H1 (cell line): ENCODE measurements around the gene TBC1D16. TPM values are rescaled to one million over a fixed set of nuclear protein-coding genes. Genes with fewer than 3 reads are reported as not detected.

Source experiments
- CTCF ChIA-PET: fragments of 300-600 bp; sonication (Branson Sonifier 250); formaldehyde crosslinking; loops from one replicate; lab custom pipeline; 2021; ENCODE audit not compliant: partially characterized antibody; lab: Charles Lee
- POLR2A ChIA-PET: fragments of 300-600 bp; sonication (Branson Sonifier 250); formaldehyde crosslinking; loops from one replicate; lab custom pipeline; 2021; ENCODE audit warnings: inconsistent platforms; ENCODE audit not compliant: partially characterized antibody; lab: Charles Lee
- DNase-seq, 2 experiments: peaks; one replicate each; pipeline versions ENCODE4 v3.0.0 to v3.0.0-alpha.2; 2010 to 2022; ENCODE audit warnings: low spot score in 2 of 2, low read depth in 1 of 2, mixed read lengths in 1 of 2
- FAIRE-seq: peaks from 2 replicates; lab custom pipeline; 2011; peaks lifted over from hg19 to GRCh38; lab: Jason Lieb, UNC
- H2AFZ ChIP-seq: 2 replicates; pipeline ENCODE4 v1.8.1; 2012; ENCODE audit warnings: low read length, inconsistent platforms
- H2AK5ac ChIP-seq: 2 replicates; pipeline ENCODE4 v1.6.1; 2013; ENCODE audit warnings: low read depth, low read length
- H2BK120ac ChIP-seq: replicated peaks from 2 replicates; pipeline ENCODE3; 2013; ENCODE audit warnings: low read depth, low read length, inconsistent platforms
- H2BK12ac ChIP-seq: 2 replicates; pipeline ENCODE4 v1.6.1; 2013; ENCODE audit warnings: low read depth, low read length
- H2BK15ac ChIP-seq: 2 replicates; pipeline ENCODE4 v1.6.1; 2013; ENCODE audit warnings: low read length
- H2BK20ac ChIP-seq: 2 replicates; pipeline ENCODE4 v1.6.1; 2013; ENCODE audit warnings: low read length
- H2BK5ac ChIP-seq: 2 replicates; pipeline ENCODE4 v1.6.1; 2013; ENCODE audit warnings: low read depth, low read length
- H3K14ac ChIP-seq: 2 replicates; pipeline ENCODE4 v1.6.1; 2013; ENCODE audit warnings: inconsistent platforms; ENCODE audit not compliant: insufficient read length
- H3K18ac ChIP-seq: 2 replicates; pipeline ENCODE4 v1.6.1; 2013; ENCODE audit warnings: low read length; ENCODE audit errors: extremely low read depth
- H3K23ac ChIP-seq: 2 replicates; pipeline ENCODE4 v1.6.1; 2013; ENCODE audit warnings: inconsistent platforms; ENCODE audit not compliant: insufficient read length
- H3K23me2 ChIP-seq: 2 replicates; pipeline ENCODE4 v1.6.1; 2013; ENCODE audit warnings: low read depth, low read length
- H3K27ac ChIP-seq: 2 replicates; pipeline ENCODE4 v1.6.1; 2011; ENCODE audit warnings: low read depth, low read length, inconsistent platforms
- H3K27me3 ChIP-seq, 4 experiments: replicated peaks in 1 of 4; 1 replicate in 1 of 4; 2 replicates in 3 of 4; pipeline versions ENCODE4 v1.6.1 to v1.8.1; 2011 to 2013; ENCODE audit warnings: low read length in 3 of 4, mild to moderate bottlenecking in 3 of 4, inconsistent platforms in 2 of 4, mixed read lengths in 2 of 4, moderate library complexity in 1 of 4; ENCODE audit not compliant: control insufficient read depth in 3 of 4, insufficient read depth in 3 of 4; ENCODE audit errors: extremely low read depth in 1 of 4
- H3K36me3 ChIP-seq, 4 experiments: 2 replicates each; pipeline versions ENCODE4 v1.6.1 to v1.8.1; 2011 to 2013; ENCODE audit warnings: mild to moderate bottlenecking in 4 of 4, low read length in 3 of 4, moderate library complexity in 2 of 4, control low read depth in 1 of 4, inconsistent platforms in 1 of 4; ENCODE audit not compliant: insufficient read depth in 4 of 4, control insufficient read depth in 2 of 4
- H3K4ac ChIP-seq: replicated peaks from 2 replicates; pipeline ENCODE3; 2013; ENCODE audit warnings: low read length, low read depth, mixed read lengths, inconsistent platforms; ENCODE audit not compliant: insufficient read length
- H3K4me1 ChIP-seq, 4 experiments: replicated peaks in 1 of 4; 1 replicate in 1 of 4; 2 replicates in 3 of 4; pipeline versions ENCODE4 v1.6.1 to v1.8.1; 2011 to 2013; ENCODE audit warnings: low read length in 3 of 4, inconsistent platforms in 2 of 4, mixed read lengths in 1 of 4; ENCODE audit not compliant: insufficient read depth in 4 of 4, control insufficient read depth in 3 of 4
- H3K4me2 ChIP-seq, 2 experiments: 2 replicates each; pipeline versions ENCODE4 v1.6.1 to v1.8.1; 2011 to 2013; ENCODE audit warnings: low read depth in 2 of 2, low read length in 2 of 2, control low read depth in 1 of 2, inconsistent platforms in 1 of 2, mild to moderate bottlenecking in 1 of 2; ENCODE audit not compliant: insufficient read depth in 1 of 2
- H3K4me3 ChIP-seq, 4 experiments: fragments of 200-600, 300-600 bp in 1 of 4; sonication (generic), shearing (Covaris generic), sonication (Bioruptor Twin) in 1 of 4; 2 replicates each; pipeline versions ENCODE4 v1.5.1 to v1.8.1; 2011 to 2016; ENCODE audit warnings: low read length in 4 of 4, low read depth in 3 of 4, control low read depth in 2 of 4, inconsistent platforms in 2 of 4, mild to moderate bottlenecking in 2 of 4, mixed read lengths in 1 of 4, moderate library complexity in 1 of 4; ENCODE audit not compliant: insufficient read depth in 2 of 4; ENCODE audit errors: extremely low read depth in 1 of 4
- H3K56ac ChIP-seq: replicated peaks from 2 replicates; pipeline ENCODE3; 2013; ENCODE audit warnings: low read depth, mild to moderate bottlenecking, mixed read lengths, low read length, inconsistent platforms; ENCODE audit not compliant: insufficient read length
- H3K79me1 ChIP-seq: 2 replicates; pipeline ENCODE4 v1.6.1; 2013; ENCODE audit warnings: low read depth, low read length, control low read depth
- H3K79me2 ChIP-seq, 2 experiments: 2 replicates each; pipeline versions ENCODE4 v1.6.1 to v1.8.1; 2012 to 2013; ENCODE audit warnings: low read length in 2 of 2, mild to moderate bottlenecking in 2 of 2, inconsistent platforms in 1 of 2; ENCODE audit not compliant: insufficient read depth in 2 of 2, control insufficient read depth in 1 of 2
- H3K9ac ChIP-seq, 4 experiments: replicated peaks in 1 of 4; 1 replicate in 1 of 4; 2 replicates in 3 of 4; pipeline versions ENCODE4 v1.6.1 to v1.8.1; 2011 to 2013; ENCODE audit warnings: low read depth in 3 of 4, low read length in 3 of 4, control low read depth in 2 of 4, mild to moderate bottlenecking in 2 of 4, moderate library complexity in 2 of 4, inconsistent platforms in 1 of 4; ENCODE audit errors: extremely low read depth in 1 of 4
- H3K9me3 ChIP-seq, 2 experiments: 2 replicates each; pipeline versions ENCODE4 v1.6.1 to v1.8.1; 2012 to 2013; ENCODE audit warnings: mild to moderate bottlenecking in 2 of 2, moderate library complexity in 2 of 2, control low read depth in 1 of 2, inconsistent platforms in 1 of 2, low read depth in 1 of 2, low read length in 1 of 2, mixed read lengths in 1 of 2; ENCODE audit not compliant: insufficient read depth in 2 of 2
- H4K20me1 ChIP-seq, 2 experiments: replicated peaks in 1 of 2; 2 replicates each; pipeline versions ENCODE3 to v1.8.1; 2011 to 2013; ENCODE audit warnings: inconsistent platforms in 2 of 2, low read length in 2 of 2, mild to moderate bottlenecking in 1 of 2; ENCODE audit not compliant: insufficient read depth in 2 of 2, control insufficient read depth in 1 of 2
- H4K5ac ChIP-seq: 2 replicates; pipeline ENCODE4 v1.6.1; 2013; ENCODE audit warnings: low read length, low read depth, mixed read lengths, inconsistent platforms; ENCODE audit not compliant: insufficient read length
- H4K8ac ChIP-seq: 2 replicates; pipeline ENCODE4 v1.8.0; 2013; ENCODE audit warnings: mild to moderate bottlenecking, moderate library complexity, low read length, inconsistent platforms; ENCODE audit not compliant: insufficient read depth; ENCODE audit errors: extremely low read depth
- H4K91ac ChIP-seq: replicated peaks from 2 replicates; pipeline ENCODE3; 2013; ENCODE audit warnings: low read length, mixed read lengths, inconsistent platforms; ENCODE audit not compliant: insufficient read length
- ASH2L ChIP-seq: fragments of 200-600, 300-600 bp; sonication (generic); IDR thresholded peaks from one replicate; pipeline ENCODE4 v1.7.1; 2017; ENCODE audit warnings: low read length
- SIN3A ChIP-seq, 2 experiments: IDR thresholded peaks in 1 of 2; conservative IDR thresholded peaks in 1 of 2; 2 replicates each; pipeline ENCODE4 v1.6.1; 2011 to 2012; ENCODE audit warnings: low read length in 2 of 2, improper control_type of control experiment in 1 of 2, low read depth in 1 of 2, mild to moderate bottlenecking in 1 of 2
- WGBS, 2 experiments: shearing (Covaris generic) in 1 of 2; methylation state at CpG; one replicate each; pipeline versions ENCODE4 v1.1.6 to v1.1.7; 2013 to 2015; ENCODE audit warnings: low lambda C conversion rate in 2 of 2, mixed read lengths in 2 of 2, inconsistent platforms in 1 of 2, low coverage in 1 of 2, missing lambda C conversion rate in 1 of 2; ENCODE audit not compliant: insufficient replicate concordance in 2 of 2, insufficient coverage in 1 of 2, insufficient read length in 1 of 2; ENCODE audit errors: extremely low coverage in 1 of 2, missing lambda C conversion rate in 1 of 2; 5-methylcytosine and 5-hydroxymethylcytosine counted together
- polyA plus RNA-seq, 7 experiments: library from polyadenylated mRNA; depleted of rRNA in 3 of 7; stranded (reverse) in 5 of 7; unstranded in 2 of 7; fragments of >200 nt in 5 of 7; fragments of 200-250 nt in 2 of 7; gene quantifications; 1 replicate in 5 of 7; 2 replicates in 1 of 7; 4 replicates in 1 of 7; pipeline versions ENCODE4 v1.2.1 to v1.2.3, GENCODE V29; 2011 to 2013; ENCODE audit warnings: missing spikeins in 2 of 7, mixed read lengths in 2 of 7
- total RNA-seq: library from RNA; stranded (reverse); fragmentation: NEBNext Ultra II Directional; extraction: Animal tissue kit (Norgen Biotek cat#: 25700); gene quantifications from 2 replicates; pipeline ENCODE4 v1.2.1, GENCODE V29; 2021

TBC1D16 gene
- total and polyA plus RNA-seq, 2 of the 8 experiments (the other 6 are each of a cell fraction or from before 2014, with no cell fraction given), result 21.1 to 109 TPM

DNA sequence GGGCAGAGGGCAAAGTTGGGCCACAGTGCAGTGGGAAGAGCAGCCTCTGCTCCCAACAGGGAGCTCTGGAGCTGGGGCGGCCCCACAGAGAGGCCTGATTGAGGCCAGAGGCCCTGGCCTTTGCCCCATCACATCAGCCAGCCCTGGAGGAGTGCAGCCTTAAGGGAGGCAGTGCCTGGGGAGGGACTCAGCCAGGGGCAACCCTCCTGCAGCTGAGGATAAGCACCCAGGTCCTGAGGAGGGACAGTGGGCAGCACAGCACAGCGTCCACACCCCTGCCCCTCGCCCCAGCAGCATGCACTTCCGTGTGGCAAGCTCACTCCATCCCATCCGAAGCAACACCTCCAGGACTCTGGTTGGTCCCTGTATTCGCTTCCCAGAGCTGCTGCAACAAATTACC is 134.5 kb downstream of the TBC1D16 start:
- no peak overlapping the region for H3K14ac ChIP-seq
- peaks cover 0 to 5% (median 0%) of the 10 kb centered on the region in 4 experiments; a peak in 2 of 7 replicates for H3K4me1 ChIP-seq
- TF ChIP-seq SIN3A (conservative IDR thresholded peaks at IDR 0.05 in 1 of 2, IDR thresholded peaks at IDR 0.05 in 1 of 2; ENCODE audit: low read depth in 1 of 2, low read length in 2 of 2) (no peak), ASH2L (no peak)
- TF ChIP-seq, all 59 proteins: peak for 0
- Histone ChIP-seq H3K9ac (no peak overlapping the region), H3K27me3 (no peaks in the 10 kb centered on the region; a peak in 2 of 7 replicates), H4K8ac (no peak overlapping the region), H2BK15ac (no peak overlapping the region), H3K9me3 (no peaks in the 10 kb centered on the region), H2BK20ac (no peak overlapping the region), H4K20me1 (no peaks in the 10 kb centered on the region), H3K27ac (no peak overlapping the region), H4K5ac (no peak overlapping the region), H3K18ac (no peak overlapping the region), H3K79me2 (no peaks in the 10 kb centered on the region), H2AK5ac (no peak overlapping the region), H4K91ac (no peak overlapping the region), H2BK12ac (0 out of 2 replicates have a peak overlapping the region, but pooled peaks have one; percentile 20), H3K23ac (no peak overlapping the region), H3K79me1 (no peaks in the 10 kb centered on the region), H3K4me3 (no peak overlapping the region), H3K36me3 (no peaks in the 10 kb centered on the region), H2BK120ac (no peak overlapping the region), H2BK5ac (no peak overlapping the region), H3K23me2 (no peaks in the 10 kb centered on the region), H2AFZ (no peak overlapping the region), H3K4ac (no peak overlapping the region), H3K4me2 (no peak overlapping the region), H3K56ac (no peak overlapping the region)
- 92% methylated on average over 6 of the region's 6 CpGs; no CpG with 5 or more reads in 1 of the 2 experiments for WGBS, 2 experiments
- FAIRE-seq, result no peak
- ChIA-PET CTCF (interaction anchor here (0.8 to 2.4 kb wide), 6 partner anchors 10 to 155 kb away, joined by 4 to 9 read pairs (median 6); no protein-coding TSS in a partner anchor), POLR2A (interaction anchor here (1.1 to 1.4 kb wide), 2 partner anchors 17 to 37 kb away, joined by 3 read pairs; no protein-coding TSS in a partner anchor)
- DNase-seq, result no peak
